DMS153 treated with DMSO at 0.1 percent for 48 hours (cell line): ENCODE measurements around the gene RELN.

ENCODE experiments used
- DNase-seq: peaks from one replicate; lab custom pipeline; 2025; ENCODE audit not compliant: unreplicated experiment; lab: John Stamatoyannopoulos, UW

The RELN gene

GRCh38 chr7:103729026-103729425 lies 260.4 kb downstream of the RELN start:
- no peak for DNase-seq

- no peak for DNase-seq
Measured at GRCh38 chr7:103727982-103728610, 261.4 kb downstream of the RELN start.

GRCh38 chr7:103719070-103719469 lies 270.4 kb downstream of the RELN start:
- no peak for DNase-seq

- no peak for DNase-seq
Measured at GRCh38 chr7:103718482-103719061, 270.9 kb downstream of the RELN start.

GRCh38 chr7:103717574-103717973 lies 271.9 kb downstream of the RELN start:
- DNase-seq: no peak

GRCh38 chr7:103715376-103716120 lies 273.9 kb downstream of the RELN start:
- no peak for DNase-seq

GRCh38 chr7:103714376-103714927 lies 275.0 kb downstream of the RELN start:
- no peak for DNase-seq

- no peak for DNase-seq
Measured at GRCh38 chr7:103712991-103713778, 276.3 kb downstream of the RELN start.

GRCh38 chr7:103711413-103711812 lies 278.0 kb downstream of the RELN start:
- no peak for DNase-seq

GRCh38 chr7:103710247-103710646 lies 279.2 kb downstream of the RELN start:
- DNase-seq: no peak

- no peak for DNase-seq
Measured at GRCh38 chr7:103706805-103707204, 282.7 kb downstream of the RELN start.

GRCh38 chr7:103705542-103705941 lies 283.9 kb downstream of the RELN start:
- DNase-seq: no peak

- no peak for DNase-seq
Measured at GRCh38 chr7:103704701-103705100, 284.8 kb downstream of the RELN start.

GRCh38 chr7:103702982-103703381 lies 286.5 kb downstream of the RELN start:
- no peak for DNase-seq

GRCh38 chr7:103702454-103702853 lies 287.0 kb downstream of the RELN start:
- DNase-seq: no peak

- DNase-seq: no peak
Measured at GRCh38 chr7:103699032-103699431, 290.4 kb downstream of the RELN start.

- no peak for DNase-seq
Measured at GRCh38 chr7:103698064-103698463, 291.4 kb downstream of the RELN start.

- no peak for DNase-seq
Measured at GRCh38 chr7:103695521-103695920, 293.9 kb downstream of the RELN start.

- no peak for DNase-seq
Measured at GRCh38 chr7:103694304-103694703, 295.2 kb downstream of the RELN start.

- peak; percentile 30 for DNase-seq
Measured at GRCh38 chr7:103691291-103691690, 298.2 kb downstream of the RELN start.

GRCh38 chr7:103690242-103690974 lies 299.1 kb downstream of the RELN start:
- DNase-seq: no peak
